Liver (tissue), 9 donors: ENCODE results near the gene CARD19. TPM values are rescaled to one million over a fixed set of nuclear protein-coding genes. Genes with fewer than 3 reads are reported as not detected.

Experiments used
- DNase-seq: peaks from one replicate; pipeline ENCODE4 v3.0.0-alpha.2; 2017; ENCODE audit warnings: low spot score
- H3K27ac ChIP-seq, 2 donors: one replicate each; pipeline ENCODE4 v1.7.0; 2013; ENCODE audit warnings: inconsistent platforms in 2 of 2, low read length in 2 of 2, control low read depth in 1 of 2, low read depth in 1 of 2, mild to moderate bottlenecking in 1 of 2
- H3K27me3 ChIP-seq, 4 donors: one replicate each; pipeline versions ENCODE4 v1.6.1 to v1.7.0; 2013; ENCODE audit warnings: low read length in 3 of 4, inconsistent platforms in 1 of 4, mild to moderate bottlenecking in 1 of 4, moderate library complexity in 1 of 4; ENCODE audit not compliant: control insufficient read depth in 4 of 4, insufficient read depth in 4 of 4
- H3K36me3 ChIP-seq, 4 donors: one replicate each; pipeline versions ENCODE4 v1.6.1 to v1.7.0; 2013; ENCODE audit warnings: low read length in 3 of 4, mild to moderate bottlenecking in 3 of 4, low read depth in 1 of 4, moderate library complexity in 1 of 4; ENCODE audit not compliant: control insufficient read depth in 4 of 4, insufficient read depth in 3 of 4
- H3K4me1 ChIP-seq, 4 donors: one replicate each; pipeline versions ENCODE4 v1.6.1 to v1.7.0; 2013; ENCODE audit warnings: low read length in 3 of 4, mild to moderate bottlenecking in 3 of 4, moderate library complexity in 1 of 4; ENCODE audit not compliant: control insufficient read depth in 4 of 4, insufficient read depth in 4 of 4
- H3K4me3 ChIP-seq, 3 donors: one replicate each; pipeline versions ENCODE4 v1.6.1 to v1.7.0; 2013; ENCODE audit warnings: low read length in 3 of 3, control low read depth in 1 of 3, low read depth in 1 of 3, mild to moderate bottlenecking in 1 of 3
- H3K9ac ChIP-seq, 2 donors: one replicate each; pipeline ENCODE4 v1.7.0; 2013; ENCODE audit warnings: low read length in 2 of 2, mild to moderate bottlenecking in 2 of 2, moderate library complexity in 2 of 2, control low read depth in 1 of 2, low read depth in 1 of 2
- H3K9me3 ChIP-seq, 4 donors: one replicate each; pipeline versions ENCODE4 v1.6.1 to v1.7.0; 2013; ENCODE audit warnings: low read length in 3 of 4; ENCODE audit not compliant: control insufficient read depth in 4 of 4
- EGR1 ChIP-seq, 2 donors: IDR thresholded peaks; 2 replicates each; pipeline ENCODE4 v1.6.1; 2016 to 2018; ENCODE audit warnings: antibody characterized with exemption in 2 of 2, low read depth in 2 of 2
- FOXA1 ChIP-seq: IDR thresholded peaks from 2 replicates; pipeline ENCODE4 v1.6.1; 2016; ENCODE audit warnings: antibody characterized with exemption
- GABPA ChIP-seq, 2 donors: IDR thresholded peaks in 1 of 2; conservative IDR thresholded peaks in 1 of 2; 2 replicates each; pipeline ENCODE4 v1.6.1; 2016; ENCODE audit warnings: antibody characterized with exemption in 2 of 2, mild to moderate bottlenecking in 1 of 2, moderate library complexity in 1 of 2
- HNF4G ChIP-seq: IDR thresholded peaks from 2 replicates; pipeline ENCODE4 v1.6.1; 2016; ENCODE audit warnings: antibody characterized with exemption
- NR2F2 ChIP-seq: IDR thresholded peaks from 2 replicates; pipeline ENCODE4 v1.6.1; 2016; ENCODE audit warnings: antibody characterized with exemption
- RAD21 ChIP-seq, 2 donors: IDR thresholded peaks; 2 replicates each; pipeline ENCODE4 v1.6.1; 2016; ENCODE audit warnings: antibody characterized with exemption in 2 of 2, mild to moderate bottlenecking in 2 of 2
- RXRA ChIP-seq, 2 donors: IDR thresholded peaks; 2 replicates each; pipeline ENCODE4 v1.6.1; 2017 to 2018; ENCODE audit warnings: antibody characterized with exemption in 2 of 2, mild to moderate bottlenecking in 1 of 2
- WGBS: extraction: QIAGEN DNeasy Blood & Tissue Kit; methylation state at CpG from one replicate; pipeline ENCODE4 v1.1.7; 2013; 5-methylcytosine and 5-hydroxymethylcytosine counted together
- polyA plus RNA-seq, 2 donors: library from polyadenylated mRNA; stranded (reverse) in 1 of 2; unstranded in 1 of 2; fragments of 200-250 nt in 1 of 2; fragments of >200 nt in 1 of 2; fragmentation: Nextera tagmentation in 1 of 2; extraction: Ambion mirVana in 1 of 2; gene quantifications; one replicate each; pipeline versions ENCODE4 v1.2.1 to v1.2.3, GENCODE V29; 2013 to 2015
- total RNA-seq, 2 donors: library from RNA; depleted of rRNA; stranded (reverse); fragments of >200 nt; gene quantifications; one replicate each; pipeline ENCODE4 v1.2.3, GENCODE V29; 2014
- TF ChIP-seq, protein P1 (sequence below): fragments of 150-350 bp; IDR thresholded peaks from 2 replicates; pipeline ENCODE4 v1.5.1; 2017; ENCODE audit warnings: improper control_type of control experiment, low read depth, low read length; ENCODE audit not compliant: missing input control
- TF ChIP-seq, protein P2 (sequence below): IDR thresholded peaks from 2 replicates; pipeline ENCODE4 v1.6.1; 2016; ENCODE audit warnings: antibody characterized with exemption
- TF ChIP-seq, protein P3 (sequence below): IDR thresholded peaks from 2 replicates; pipeline ENCODE4 v1.6.1; 2016; ENCODE audit warnings: antibody characterized with exemption
- TF ChIP-seq, protein P4 (sequence below): IDR thresholded peaks from 2 replicates; pipeline ENCODE4 v1.6.1; 2016; ENCODE audit warnings: antibody characterized with exemption, mild to moderate bottlenecking
- TF ChIP-seq, protein P5 (sequence below): IDR thresholded peaks from 2 replicates; pipeline ENCODE4 v1.6.1; 2016; ENCODE audit warnings: antibody characterized with exemption
- donor health status: healthy.
- donor health status: healthy.
- donor health status: healthy.
- donor health status: healthy.
- donor health status: healthy.

CARD19 gene
- total and polyA plus RNA-seq, 4 donors, result 13.0 to 18.2 (median 16.3) TPM

DNA sequence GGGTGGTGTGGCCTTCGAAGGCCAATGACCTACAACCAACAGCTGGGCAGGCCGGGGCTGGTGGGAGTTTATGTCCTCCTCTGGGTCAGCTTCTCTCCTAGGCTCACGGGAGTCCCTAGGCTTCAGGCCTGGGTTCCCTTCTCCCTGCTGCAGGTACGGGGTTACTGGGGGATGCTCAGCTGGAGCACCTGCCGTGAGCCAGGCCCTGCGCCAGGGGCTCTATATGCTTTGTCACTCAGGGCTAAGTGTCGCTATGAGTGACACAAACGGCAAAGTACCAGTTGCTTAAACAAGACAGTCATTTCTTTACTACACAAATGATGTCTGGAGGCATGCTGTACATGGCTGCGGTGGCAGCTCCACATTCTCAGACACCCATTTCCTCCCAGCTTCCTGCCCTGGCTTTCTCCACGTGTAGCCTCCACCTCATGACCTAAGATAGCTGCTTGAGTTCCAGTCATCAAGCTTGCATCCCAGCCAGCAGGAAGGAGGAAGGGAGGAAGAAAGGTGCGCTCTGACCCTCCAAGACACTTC lies 60.5 kb downstream of the CARD19 start:
- Histone ChIP-seq H3K4me1 (peaks cover 0 to 8% (median 0%) of the 10 kb centered on the region in 4 donors), H3K9me3 (no peaks in the 10 kb centered on the region), H3K4me3 (no peak overlapping the region), H3K27ac (no peak overlapping the region), H3K9ac (no peak overlapping the region), H3K36me3 (no peaks in the 10 kb centered on the region), H3K27me3 (no peaks in the 10 kb centered on the region)
- no peak for DNase-seq
- no peak for TF ChIP-seq RXRA (IDR thresholded peaks at IDR 0.05)
- TF ChIP-seq EGR1 (IDR thresholded peaks at IDR 0.05; ENCODE audit: low read depth in 2 of 2), result peak; percentile 71 to 80
- TF ChIP-seq, protein P1, sequence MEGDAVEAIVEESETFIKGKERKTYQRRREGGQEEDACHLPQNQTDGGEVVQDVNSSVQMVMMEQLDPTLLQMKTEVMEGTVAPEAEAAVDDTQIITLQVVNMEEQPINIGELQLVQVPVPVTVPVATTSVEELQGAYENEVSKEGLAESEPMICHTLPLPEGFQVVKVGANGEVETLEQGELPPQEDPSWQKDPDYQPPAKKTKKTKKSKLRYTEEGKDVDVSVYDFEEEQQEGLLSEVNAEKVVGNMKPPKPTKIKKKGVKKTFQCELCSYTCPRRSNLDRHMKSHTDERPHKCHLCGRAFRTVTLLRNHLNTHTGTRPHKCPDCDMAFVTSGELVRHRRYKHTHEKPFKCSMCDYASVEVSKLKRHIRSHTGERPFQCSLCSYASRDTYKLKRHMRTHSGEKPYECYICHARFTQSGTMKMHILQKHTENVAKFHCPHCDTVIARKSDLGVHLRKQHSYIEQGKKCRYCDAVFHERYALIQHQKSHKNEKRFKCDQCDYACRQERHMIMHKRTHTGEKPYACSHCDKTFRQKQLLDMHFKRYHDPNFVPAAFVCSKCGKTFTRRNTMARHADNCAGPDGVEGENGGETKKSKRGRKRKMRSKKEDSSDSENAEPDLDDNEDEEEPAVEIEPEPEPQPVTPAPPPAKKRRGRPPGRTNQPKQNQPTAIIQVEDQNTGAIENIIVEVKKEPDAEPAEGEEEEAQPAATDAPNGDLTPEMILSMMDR, result no peak
- 73% methylated on average over 11 of the region's 11 CpGs for WGBS

DNA sequence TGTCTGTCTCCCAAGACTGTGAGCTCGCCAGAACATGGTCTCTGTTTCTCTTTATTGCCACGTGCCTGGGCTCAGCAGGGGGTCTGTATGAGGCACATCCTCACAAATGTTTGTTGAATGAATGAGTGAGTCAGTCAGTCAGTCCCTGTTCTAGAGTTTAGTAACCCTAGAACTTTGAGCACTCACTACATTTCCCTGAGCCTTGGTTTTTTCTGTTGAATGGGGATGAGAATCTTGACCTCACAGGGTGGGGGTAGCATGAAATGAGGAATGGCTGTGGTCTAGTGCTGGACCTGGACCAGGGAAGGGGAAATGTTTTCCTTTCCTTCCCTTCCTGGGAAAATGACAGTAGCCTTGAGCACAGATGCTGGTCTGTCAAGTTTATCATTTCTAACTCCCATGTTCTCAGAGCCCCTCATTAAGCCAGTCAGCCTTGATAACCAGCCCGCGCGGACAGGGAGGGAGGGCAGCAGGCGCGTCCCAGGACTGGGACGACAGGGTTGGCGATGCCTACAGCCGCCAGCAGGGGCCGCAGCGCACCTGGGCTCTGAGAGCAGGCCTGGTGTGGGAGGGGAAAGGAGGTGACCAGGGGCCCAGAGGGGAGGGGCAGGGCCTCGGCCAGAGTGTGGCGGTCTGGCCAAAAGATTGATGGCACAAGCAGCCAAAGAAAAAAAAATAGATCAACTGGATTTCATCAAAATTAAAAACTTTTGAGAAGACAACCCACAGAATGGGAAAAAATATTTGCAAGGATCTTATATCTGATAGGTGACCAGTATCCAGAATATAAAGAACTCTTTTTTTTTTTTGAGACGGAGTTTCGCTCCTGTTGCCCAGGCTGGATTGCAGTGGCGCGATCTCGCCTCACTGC lies 63.8 kb downstream of the CARD19 start:
- Histone ChIP-seq H3K9me3 (no peaks in the 10 kb centered on the region), H3K4me3 (no peak overlapping the region), H3K27me3 (no peaks in the 10 kb centered on the region), H3K36me3 (no peaks in the 10 kb centered on the region), H3K27ac (no peak overlapping the region), H3K9ac (no peak overlapping the region), H3K4me1 (peaks cover 0 to 8% (median 0%) of the 10 kb centered on the region in 4 donors)
- 23% methylated on average over 19 of the region's 19 CpGs for WGBS
- no peak for TF ChIP-seq GABPA (IDR thresholded peaks at IDR 0.05 in 1 of 2, conservative IDR thresholded peaks at IDR 0.05 in 1 of 2)
- TF ChIP-seq, protein P2, sequence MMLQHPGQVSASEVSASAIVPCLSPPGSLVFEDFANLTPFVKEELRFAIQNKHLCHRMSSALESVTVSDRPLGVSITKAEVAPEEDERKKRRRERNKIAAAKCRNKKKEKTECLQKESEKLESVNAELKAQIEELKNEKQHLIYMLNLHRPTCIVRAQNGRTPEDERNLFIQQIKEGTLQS, result no peak
- TF ChIP-seq RAD21 (IDR thresholded peaks at IDR 0.05), result peak; percentile 96 to 99
- TF ChIP-seq, protein P1, result peak; percentile 95
- TF ChIP-seq RXRA (IDR thresholded peaks at IDR 0.05), result peak in 1 of 2 donors; percentile 44
- peak; percentile 85 for DNase-seq

DNA sequence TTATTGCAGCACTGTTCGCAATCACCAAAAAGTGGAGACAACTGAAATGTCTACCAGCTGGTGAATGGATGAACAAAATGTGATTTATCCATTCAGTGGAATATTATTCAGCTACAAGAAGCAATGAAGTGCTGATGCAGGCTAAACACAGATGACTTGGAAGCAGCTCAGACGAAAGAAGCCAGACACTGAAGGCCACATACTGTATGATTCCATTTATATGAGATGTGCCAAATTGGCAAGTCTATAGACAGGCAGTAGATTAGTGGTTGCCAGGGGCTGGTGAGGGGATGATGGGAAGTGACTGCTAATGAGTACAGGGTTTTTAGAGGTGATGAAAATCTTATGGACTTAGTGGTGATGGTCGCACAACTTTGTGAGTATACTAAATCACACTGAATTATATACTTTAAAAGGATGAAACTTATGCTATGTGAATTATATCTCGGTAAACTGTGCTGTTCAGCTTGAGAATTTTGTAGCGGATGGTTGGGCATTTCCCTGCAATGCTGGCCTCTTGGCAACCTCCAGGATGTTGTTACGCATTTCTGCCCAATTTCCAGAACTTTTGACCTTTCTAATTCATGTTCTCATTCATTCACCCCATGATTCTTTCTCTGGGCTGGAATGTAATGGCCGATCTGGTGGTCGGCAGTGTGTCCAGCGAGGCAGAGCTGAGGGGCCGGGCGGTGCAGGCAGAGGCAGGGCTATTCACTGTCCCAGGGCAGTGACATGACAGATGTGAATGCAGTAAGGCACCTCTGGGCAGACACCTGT lies 66.0 kb downstream of the CARD19 start:
- Histone ChIP-seq H3K36me3 (no peaks in the 10 kb centered on the region), H3K4me1 (no peaks in the 10 kb centered on the region), H3K4me3 (no peak overlapping the region), H3K9me3 (no peaks in the 10 kb centered on the region), H3K27ac (no peak overlapping the region), H3K9ac (no peak overlapping the region), H3K27me3 (no peaks in the 10 kb centered on the region)
- WGBS, result 77% methylated on average over 11 of the region's 11 CpGs
- no peak for DNase-seq
- TF ChIP-seq, protein P3, sequence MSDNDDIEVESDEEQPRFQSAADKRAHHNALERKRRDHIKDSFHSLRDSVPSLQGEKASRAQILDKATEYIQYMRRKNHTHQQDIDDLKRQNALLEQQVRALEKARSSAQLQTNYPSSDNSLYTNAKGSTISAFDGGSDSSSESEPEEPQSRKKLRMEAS, result no peak
- TF ChIP-seq HNF4G (no peak), FOXA1 (no peak), GABPA (IDR thresholded peaks at IDR 0.05 in 1 of 2, conservative IDR thresholded peaks at IDR 0.05 in 1 of 2) (no peak), NR2F2 (no peak)
- TF ChIP-seq, protein P4, sequence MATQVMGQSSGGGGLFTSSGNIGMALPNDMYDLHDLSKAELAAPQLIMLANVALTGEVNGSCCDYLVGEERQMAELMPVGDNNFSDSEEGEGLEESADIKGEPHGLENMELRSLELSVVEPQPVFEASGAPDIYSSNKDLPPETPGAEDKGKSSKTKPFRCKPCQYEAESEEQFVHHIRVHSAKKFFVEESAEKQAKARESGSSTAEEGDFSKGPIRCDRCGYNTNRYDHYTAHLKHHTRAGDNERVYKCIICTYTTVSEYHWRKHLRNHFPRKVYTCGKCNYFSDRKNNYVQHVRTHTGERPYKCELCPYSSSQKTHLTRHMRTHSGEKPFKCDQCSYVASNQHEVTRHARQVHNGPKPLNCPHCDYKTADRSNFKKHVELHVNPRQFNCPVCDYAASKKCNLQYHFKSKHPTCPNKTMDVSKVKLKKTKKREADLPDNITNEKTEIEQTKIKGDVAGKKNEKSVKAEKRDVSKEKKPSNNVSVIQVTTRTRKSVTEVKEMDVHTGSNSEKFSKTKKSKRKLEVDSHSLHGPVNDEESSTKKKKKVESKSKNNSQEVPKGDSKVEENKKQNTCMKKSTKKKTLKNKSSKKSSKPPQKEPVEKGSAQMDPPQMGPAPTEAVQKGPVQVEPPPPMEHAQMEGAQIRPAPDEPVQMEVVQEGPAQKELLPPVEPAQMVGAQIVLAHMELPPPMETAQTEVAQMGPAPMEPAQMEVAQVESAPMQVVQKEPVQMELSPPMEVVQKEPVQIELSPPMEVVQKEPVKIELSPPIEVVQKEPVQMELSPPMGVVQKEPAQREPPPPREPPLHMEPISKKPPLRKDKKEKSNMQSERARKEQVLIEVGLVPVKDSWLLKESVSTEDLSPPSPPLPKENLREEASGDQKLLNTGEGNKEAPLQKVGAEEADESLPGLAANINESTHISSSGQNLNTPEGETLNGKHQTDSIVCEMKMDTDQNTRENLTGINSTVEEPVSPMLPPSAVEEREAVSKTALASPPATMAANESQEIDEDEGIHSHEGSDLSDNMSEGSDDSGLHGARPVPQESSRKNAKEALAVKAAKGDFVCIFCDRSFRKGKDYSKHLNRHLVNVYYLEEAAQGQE, result no peak
- TF ChIP-seq, protein P5, sequence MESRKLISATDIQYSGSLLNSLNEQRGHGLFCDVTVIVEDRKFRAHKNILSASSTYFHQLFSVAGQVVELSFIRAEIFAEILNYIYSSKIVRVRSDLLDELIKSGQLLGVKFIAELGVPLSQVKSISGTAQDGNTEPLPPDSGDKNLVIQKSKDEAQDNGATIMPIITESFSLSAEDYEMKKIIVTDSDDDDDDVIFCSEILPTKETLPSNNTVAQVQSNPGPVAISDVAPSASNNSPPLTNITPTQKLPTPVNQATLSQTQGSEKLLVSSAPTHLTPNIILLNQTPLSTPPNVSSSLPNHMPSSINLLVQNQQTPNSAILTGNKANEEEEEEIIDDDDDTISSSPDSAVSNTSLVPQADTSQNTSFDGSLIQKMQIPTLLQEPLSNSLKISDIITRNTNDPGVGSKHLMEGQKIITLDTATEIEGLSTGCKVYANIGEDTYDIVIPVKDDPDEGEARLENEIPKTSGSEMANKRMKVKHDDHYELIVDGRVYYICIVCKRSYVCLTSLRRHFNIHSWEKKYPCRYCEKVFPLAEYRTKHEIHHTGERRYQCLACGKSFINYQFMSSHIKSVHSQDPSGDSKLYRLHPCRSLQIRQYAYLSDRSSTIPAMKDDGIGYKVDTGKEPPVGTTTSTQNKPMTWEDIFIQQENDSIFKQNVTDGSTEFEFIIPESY, result no peak
